ENCODE results near the gene B3GALT2.
A peak's percentile ranks its signal among the peaks of the same experiment; 100 is the strongest.
"Not testable (repeated sequence)": the region's sequence is repeated elsewhere in the genome, so short reads cannot be mapped to it uniquely, and the experiment has no call there.

B3GALT2 gene

GRCh38 chr1:193190096-193190744 is 3.8 kb upstream of the B3GALT2 start:
- Histone ChIP-seq H3K4me3 (ENCODE audit: severe bottlenecking) (no peak overlapping the region), H3K9me3 (ENCODE audit: severe bottlenecking) (no peaks in the 10 kb centered on the region), H3K27ac (ENCODE audit: poor library complexity, severe bottlenecking) (no peak overlapping the region), H3K27me3 (ENCODE audit: insufficient read depth, poor library complexity, severe bottlenecking) (no peaks in the 10 kb centered on the region), H3K4me1 (ENCODE audit: insufficient read depth, poor library complexity, severe bottlenecking) (peaks cover 16% of the 10 kb centered on the region), H3K36me3 (ENCODE audit: low read depth) (no peaks in the 10 kb centered on the region)
- TF ChIP-seq, protein P1, sequence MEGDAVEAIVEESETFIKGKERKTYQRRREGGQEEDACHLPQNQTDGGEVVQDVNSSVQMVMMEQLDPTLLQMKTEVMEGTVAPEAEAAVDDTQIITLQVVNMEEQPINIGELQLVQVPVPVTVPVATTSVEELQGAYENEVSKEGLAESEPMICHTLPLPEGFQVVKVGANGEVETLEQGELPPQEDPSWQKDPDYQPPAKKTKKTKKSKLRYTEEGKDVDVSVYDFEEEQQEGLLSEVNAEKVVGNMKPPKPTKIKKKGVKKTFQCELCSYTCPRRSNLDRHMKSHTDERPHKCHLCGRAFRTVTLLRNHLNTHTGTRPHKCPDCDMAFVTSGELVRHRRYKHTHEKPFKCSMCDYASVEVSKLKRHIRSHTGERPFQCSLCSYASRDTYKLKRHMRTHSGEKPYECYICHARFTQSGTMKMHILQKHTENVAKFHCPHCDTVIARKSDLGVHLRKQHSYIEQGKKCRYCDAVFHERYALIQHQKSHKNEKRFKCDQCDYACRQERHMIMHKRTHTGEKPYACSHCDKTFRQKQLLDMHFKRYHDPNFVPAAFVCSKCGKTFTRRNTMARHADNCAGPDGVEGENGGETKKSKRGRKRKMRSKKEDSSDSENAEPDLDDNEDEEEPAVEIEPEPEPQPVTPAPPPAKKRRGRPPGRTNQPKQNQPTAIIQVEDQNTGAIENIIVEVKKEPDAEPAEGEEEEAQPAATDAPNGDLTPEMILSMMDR (IDR thresholded peaks at IDR 0.05; ENCODE audit: poor library complexity, severe bottlenecking): peak; percentile 44
- ATAC-seq (ENCODE audit: low read depth): no peak
- DNase-seq (ENCODE audit: low spot score): no peak

- Histone ChIP-seq H3K9me3 (ENCODE audit: severe bottlenecking) (no peaks in the 10 kb centered on the region), H3K4me1 (ENCODE audit: insufficient read depth, poor library complexity, severe bottlenecking) (peaks cover 17% of the 10 kb centered on the region), H3K4me3 (ENCODE audit: severe bottlenecking) (no peak overlapping the region), H3K36me3 (ENCODE audit: low read depth) (no peaks in the 10 kb centered on the region), H3K27ac (ENCODE audit: poor library complexity, severe bottlenecking) (no peak overlapping the region), H3K27me3 (ENCODE audit: insufficient read depth, poor library complexity, severe bottlenecking) (no peaks in the 10 kb centered on the region)
- ATAC-seq (ENCODE audit: low read depth): no peak
- no peak for DNase-seq (ENCODE audit: low spot score)
- TF ChIP-seq, protein P1 (IDR thresholded peaks at IDR 0.05; ENCODE audit: poor library complexity, severe bottlenecking): no peak
Measured at GRCh38 chr1:193189442-193190095, 3.2 kb upstream of the B3GALT2 start.

- DNase-seq (ENCODE audit: low spot score); H3K36me3 ChIP-seq (ENCODE audit: low read depth); H3K4me3 ChIP-seq (ENCODE audit: severe bottlenecking); H3K27ac ChIP-seq (ENCODE audit: poor library complexity, severe bottlenecking); H3K27me3 ChIP-seq (ENCODE audit: insufficient read depth, poor library complexity, severe bottlenecking); ATAC-seq (ENCODE audit: low read depth); H3K9me3 ChIP-seq (ENCODE audit: severe bottlenecking): not testable (repeated sequence)
- peaks cover 17% of the 10 kb centered on the region for H3K4me1 ChIP-seq (ENCODE audit: insufficient read depth, poor library complexity, severe bottlenecking)
Measured at GRCh38 chr1:193188915-193189314, 2.5 kb upstream of the B3GALT2 start.

- H3K27ac ChIP-seq (ENCODE audit: poor library complexity, severe bottlenecking): no peak overlapping the region
- no peaks in the 10 kb centered on the region for H3K27me3 ChIP-seq (ENCODE audit: insufficient read depth, poor library complexity, severe bottlenecking)
- DNase-seq (ENCODE audit: low spot score) (no peak), ATAC-seq (ENCODE audit: low read depth) (no peak)
- no peaks in the 10 kb centered on the region for H3K36me3 ChIP-seq (ENCODE audit: low read depth)
- TF ChIP-seq, protein P1 (IDR thresholded peaks at IDR 0.05; ENCODE audit: poor library complexity, severe bottlenecking): no peak
- H3K4me3 ChIP-seq (ENCODE audit: severe bottlenecking): no peak overlapping the region
- H3K4me1 ChIP-seq (ENCODE audit: insufficient read depth, poor library complexity, severe bottlenecking): peaks cover 23% of the 10 kb centered on the region
- no peaks in the 10 kb centered on the region for H3K9me3 ChIP-seq (ENCODE audit: severe bottlenecking)
Measured at GRCh38 chr1:193187114-193187513, 701 bp upstream of the B3GALT2 start.

DNA sequence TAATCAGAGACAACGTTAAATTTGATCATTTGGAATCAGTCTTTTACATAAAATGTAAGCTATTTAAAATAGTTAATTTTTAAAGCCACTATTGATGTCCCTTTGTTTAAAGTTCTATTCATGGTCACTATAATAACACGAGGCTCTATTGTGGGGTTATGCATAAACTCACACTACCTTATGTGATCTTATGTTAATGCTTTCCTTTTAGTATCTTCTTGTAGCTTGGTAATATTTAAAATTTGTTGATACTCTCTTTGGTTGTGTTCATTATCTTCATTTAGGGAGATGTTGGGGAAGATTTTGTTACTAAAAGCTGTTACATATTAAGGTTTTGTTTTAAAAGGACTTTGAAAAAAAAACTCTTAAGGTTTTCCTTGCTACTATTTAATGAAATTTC is 1.2 kb downstream of the B3GALT2 start:
- Histone ChIP-seq H3K27ac (ENCODE audit: poor library complexity, severe bottlenecking) (peak overlapping the region; percentile 33), H3K4me1 (ENCODE audit: insufficient read depth, poor library complexity, severe bottlenecking) (peaks cover 23% of the 10 kb centered on the region)

More for the DNA sequence above, 1.2 kb downstream of the B3GALT2 start:
- H3K4me3 ChIP-seq (ENCODE audit: severe bottlenecking): no peak overlapping the region
- H3K36me3 ChIP-seq (ENCODE audit: low read depth): no peaks in the 10 kb centered on the region
- DNase-seq (ENCODE audit: low spot score) (no peak), ATAC-seq (ENCODE audit: low read depth) (no peak)
- no peaks in the 10 kb centered on the region for H3K9me3 ChIP-seq (ENCODE audit: severe bottlenecking)
- TF ChIP-seq, protein P1 (IDR thresholded peaks at IDR 0.05; ENCODE audit: poor library complexity, severe bottlenecking): no peak
- H3K27me3 ChIP-seq (ENCODE audit: insufficient read depth, poor library complexity, severe bottlenecking): no peaks in the 10 kb centered on the region
